Suprapubic skin (tissue), 3 donors: ENCODE data around the gene SAMD1.

Experiments used
- EP300 ChIP-seq: sonication (generic); formaldehyde crosslinking; IDR thresholded peaks from one replicate; pipeline ENCODE4 v1.6.1; 2017; ENCODE audit warnings: antibody characterized with exemption
- TF ChIP-seq, protein P1 (sequence below), 2 donors: fragments of 200-600 bp in 1 of 2; fragments of 450-650 bp in 1 of 2; sonication (generic) in 1 of 2; IDR thresholded peaks; one replicate each; pipeline ENCODE4 v1.5.1; 2016 to 2019; ENCODE audit warnings: antibody characterized with exemption in 2 of 2, mild to moderate bottlenecking in 1 of 2, moderate library complexity in 1 of 2

- no peak for TF ChIP-seq EP300
- TF ChIP-seq, protein P1, sequence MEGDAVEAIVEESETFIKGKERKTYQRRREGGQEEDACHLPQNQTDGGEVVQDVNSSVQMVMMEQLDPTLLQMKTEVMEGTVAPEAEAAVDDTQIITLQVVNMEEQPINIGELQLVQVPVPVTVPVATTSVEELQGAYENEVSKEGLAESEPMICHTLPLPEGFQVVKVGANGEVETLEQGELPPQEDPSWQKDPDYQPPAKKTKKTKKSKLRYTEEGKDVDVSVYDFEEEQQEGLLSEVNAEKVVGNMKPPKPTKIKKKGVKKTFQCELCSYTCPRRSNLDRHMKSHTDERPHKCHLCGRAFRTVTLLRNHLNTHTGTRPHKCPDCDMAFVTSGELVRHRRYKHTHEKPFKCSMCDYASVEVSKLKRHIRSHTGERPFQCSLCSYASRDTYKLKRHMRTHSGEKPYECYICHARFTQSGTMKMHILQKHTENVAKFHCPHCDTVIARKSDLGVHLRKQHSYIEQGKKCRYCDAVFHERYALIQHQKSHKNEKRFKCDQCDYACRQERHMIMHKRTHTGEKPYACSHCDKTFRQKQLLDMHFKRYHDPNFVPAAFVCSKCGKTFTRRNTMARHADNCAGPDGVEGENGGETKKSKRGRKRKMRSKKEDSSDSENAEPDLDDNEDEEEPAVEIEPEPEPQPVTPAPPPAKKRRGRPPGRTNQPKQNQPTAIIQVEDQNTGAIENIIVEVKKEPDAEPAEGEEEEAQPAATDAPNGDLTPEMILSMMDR (IDR thresholded peaks at IDR 0.05) = no peak
Observed at GRCh38 chr19:14105680-14106079, 15.1 kb upstream of the SAMD1 start.
